ENCODE measurements around the gene DEFB129.
"Not testable (repeated sequence)": the region's sequence is repeated elsewhere in the genome, so short reads cannot be mapped to it uniquely, and the experiment has no call there.

DEFB129 gene, protein sequence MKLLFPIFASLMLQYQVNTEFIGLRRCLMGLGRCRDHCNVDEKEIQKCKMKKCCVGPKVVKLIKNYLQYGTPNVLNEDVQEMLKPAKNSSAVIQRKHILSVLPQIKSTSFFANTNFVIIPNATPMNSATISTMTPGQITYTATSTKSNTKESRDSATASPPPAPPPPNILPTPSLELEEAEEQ

DNA sequence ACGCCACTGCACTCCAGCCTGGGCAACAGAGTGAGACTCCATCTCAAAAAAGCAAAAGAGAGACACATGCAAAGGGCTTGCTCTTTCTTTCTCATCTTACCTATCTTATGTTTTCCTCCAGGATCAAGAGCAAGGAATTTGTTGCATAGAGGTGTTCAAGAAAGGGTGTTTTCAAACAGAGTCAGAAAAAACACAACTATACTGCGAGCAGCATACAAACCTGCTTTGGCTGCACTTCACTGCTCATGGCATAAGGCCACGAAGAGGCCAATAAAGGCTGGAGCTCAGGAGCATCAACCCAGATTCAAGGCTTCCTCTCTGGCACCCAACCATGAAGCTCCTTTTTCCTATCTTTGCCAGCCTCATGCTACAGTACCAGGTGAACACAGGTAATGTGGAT, at the start of gene DEFB129:
DEFB129 (plus strand) TSS at position 301 of the 400 bp plus-strand sequence; CDS start at position 332, 31 bp downstream.
- no peak for DNase-seq (ENCODE audit: low read depth in 2 of 2)

DNA sequence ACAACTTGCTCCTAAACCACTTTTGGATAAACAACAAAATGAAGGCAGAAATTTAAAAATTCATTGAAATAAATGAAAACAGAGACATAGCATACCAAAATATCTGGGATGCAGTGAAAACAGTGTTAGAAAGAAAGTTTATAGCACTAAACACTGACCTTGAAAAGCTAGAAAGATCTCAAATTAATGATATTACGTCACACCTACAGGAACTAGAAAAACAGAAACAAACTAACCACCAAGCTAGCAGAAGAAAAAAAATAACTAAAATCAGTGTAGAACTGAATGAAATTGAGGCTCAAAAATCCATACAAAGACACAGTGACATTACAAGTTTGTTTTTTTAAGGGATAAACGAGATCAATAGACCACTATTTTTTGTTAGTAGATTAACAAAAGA, 42.8 kb upstream of the DEFB129 start:
- no peak for DNase-seq (ENCODE audit: low read depth in 2 of 2)

DNA sequence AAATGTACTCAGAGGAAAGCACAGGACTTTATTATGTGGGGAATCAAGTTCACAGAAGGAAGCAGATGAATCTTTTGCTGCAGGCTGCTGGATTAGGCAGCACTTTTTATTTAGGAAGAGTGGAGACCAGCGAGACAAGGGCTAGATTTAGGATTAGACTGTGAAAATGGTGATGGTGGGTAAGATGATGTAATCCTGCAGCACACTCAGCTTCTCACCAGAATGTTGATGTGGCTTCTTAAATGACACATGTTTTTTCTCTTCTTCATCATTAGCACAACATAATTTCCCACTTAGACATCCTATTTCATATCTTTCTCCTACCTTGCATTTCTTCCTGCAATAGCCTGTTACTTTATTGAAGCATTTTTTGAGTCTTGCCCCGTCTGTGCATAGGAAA, 39.3 kb upstream of the DEFB129 start:
- DNase-seq (ENCODE audit: low read depth in 2 of 2): no peak

DNA sequence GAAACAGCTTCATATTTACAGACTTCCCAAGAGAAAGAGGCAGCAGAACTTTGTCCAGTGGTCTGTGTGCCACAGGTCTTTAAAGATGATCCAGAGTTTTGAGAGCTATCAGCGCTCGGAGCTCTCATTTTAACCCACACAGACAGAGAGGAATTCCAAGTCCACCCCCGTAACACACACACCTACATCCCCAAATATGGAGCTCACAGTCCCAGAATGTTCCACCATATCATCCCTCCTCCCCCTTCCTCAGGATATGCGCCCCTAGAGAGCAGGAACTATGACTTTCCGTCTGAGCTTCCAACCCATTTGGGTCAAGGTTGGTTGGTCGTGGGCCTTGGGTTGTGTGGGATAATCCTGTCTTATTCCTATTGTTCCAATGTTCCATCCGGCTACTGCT, 37.4 kb upstream of the DEFB129 start, which contains the start of gene DEFB128:
DEFB128 (minus strand) TSS at position 101 of the 400 bp plus-strand sequence; CDS start at position 13, 88 bp downstream.
- no peak for DNase-seq (ENCODE audit: low read depth in 2 of 2)

DNA sequence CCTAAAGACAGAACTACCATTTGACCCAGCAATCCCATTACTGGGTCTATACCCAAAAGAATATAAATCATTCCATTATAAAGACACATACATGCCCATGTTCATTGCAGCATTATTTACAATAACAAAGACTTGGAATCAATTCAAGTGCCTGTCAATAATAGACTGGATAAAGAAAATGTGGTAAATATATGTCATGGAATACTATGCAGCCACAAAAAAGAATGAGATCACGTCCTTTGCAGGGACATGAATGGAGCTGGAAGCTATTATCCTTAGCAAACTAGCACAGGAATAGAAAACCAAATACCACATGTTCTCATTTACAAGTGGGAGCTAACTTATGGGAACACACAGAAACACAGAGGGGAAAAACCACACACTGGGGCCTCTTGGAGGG, 28.8 kb upstream of the DEFB129 start:
- no peak for DNase-seq (ENCODE audit: low read depth in 2 of 2)

DNA sequence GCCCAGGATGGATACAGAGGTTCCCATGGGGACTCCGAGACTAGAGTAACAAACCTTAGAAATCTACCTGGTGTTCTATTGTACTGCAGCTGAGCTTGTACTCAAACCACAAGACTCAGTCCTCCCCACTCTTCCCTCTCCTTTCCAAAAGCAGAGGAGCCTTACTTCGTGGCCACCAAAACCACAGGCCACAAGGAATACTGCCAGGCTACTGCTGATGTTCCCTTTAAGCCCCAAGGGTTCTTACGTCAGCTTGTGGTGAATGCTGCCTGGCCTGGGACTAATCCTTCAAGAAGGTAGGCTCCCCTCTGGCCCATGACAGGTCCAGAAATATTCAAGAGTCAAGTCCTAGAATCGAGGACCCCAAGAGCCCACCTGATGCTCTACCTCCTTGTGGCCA, 27.1 kb upstream of the DEFB129 start:
- no peak for DNase-seq (ENCODE audit: low read depth in 2 of 2)

DNA sequence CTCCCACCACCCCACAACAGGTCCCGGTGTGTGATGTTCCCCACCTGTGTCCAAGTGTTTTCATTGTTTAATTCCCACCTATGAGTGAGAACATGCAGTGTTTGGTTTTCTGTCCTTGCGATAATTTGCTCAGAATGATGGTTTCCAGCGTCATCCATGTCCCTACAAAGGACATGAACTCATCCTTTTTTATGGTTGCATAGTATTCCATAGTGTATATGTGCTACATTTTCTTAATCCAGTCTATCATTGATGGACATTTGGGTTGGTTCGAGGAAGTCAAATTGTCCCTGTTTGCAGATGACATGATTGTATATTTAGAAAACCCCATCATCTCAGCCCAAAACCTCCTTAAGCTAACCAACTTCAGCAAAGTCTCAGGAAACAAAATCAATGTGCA, 23.4 kb upstream of the DEFB129 start:
- DNase-seq (ENCODE audit: low read depth in 2 of 2): not testable (repeated sequence)

DNA sequence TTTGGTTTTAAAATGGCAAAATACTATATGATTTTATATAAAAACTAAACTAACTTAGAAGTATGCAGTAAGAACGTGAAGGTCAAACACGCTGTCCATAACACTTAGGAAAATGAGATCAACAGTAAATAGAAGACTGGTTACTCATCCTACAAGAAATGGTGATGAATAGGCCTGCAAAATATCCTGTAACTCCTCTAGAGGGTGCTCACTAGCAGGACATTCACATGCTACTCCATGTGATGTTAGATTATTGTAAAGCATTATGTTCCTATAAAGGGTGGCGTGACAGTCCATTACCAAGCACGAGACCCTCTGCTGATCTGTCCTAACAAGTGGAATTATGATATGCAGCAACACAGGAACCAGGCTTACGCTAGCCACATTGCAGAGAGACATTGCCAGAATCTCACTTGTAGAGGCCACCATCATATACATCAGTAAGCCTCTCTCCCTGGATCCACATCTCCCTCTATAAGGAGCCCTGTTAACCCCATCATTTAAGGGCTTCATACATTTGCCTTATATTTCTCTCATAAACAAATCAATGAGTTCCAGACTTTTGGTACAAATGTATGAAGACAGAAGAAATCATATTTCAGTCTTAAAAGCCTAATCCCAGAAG, 18.0 kb upstream of the DEFB129 start:
- DNase-seq (ENCODE audit: low read depth in 2 of 2): no peak

DNA sequence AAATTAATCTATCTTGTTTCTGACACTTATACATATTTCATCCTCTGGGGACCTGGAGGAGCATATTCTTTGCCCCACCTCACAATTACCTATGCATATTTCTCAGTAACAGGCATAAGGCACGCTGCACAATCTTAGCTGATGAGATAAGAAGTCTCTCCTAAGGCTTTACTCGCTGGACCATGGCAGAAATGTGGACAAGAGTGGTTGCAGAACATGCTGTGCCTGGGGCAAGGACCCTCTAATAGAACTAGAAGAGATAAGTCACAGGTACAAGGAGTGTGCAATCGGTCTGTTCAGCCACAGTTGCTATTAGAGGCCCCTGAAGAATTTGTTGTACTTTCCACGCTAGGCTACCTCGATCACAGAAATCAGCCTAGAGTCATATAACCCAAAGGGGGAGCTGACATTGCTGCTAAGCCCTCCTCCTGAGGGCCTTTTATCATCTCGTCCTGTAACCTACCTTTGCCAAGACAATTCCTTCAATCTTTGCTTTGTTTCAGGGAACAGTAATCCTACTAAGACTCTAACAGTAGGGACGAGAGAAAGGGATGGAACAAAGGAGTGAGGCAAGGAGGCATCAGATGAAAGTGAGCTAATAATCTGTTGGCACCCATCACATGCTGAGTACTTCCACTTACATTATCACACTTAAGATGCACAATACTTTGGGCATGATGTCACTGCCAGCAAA, 16.1 kb upstream of the DEFB129 start:
- no peak for DNase-seq (ENCODE audit: low read depth in 2 of 2)

DNA sequence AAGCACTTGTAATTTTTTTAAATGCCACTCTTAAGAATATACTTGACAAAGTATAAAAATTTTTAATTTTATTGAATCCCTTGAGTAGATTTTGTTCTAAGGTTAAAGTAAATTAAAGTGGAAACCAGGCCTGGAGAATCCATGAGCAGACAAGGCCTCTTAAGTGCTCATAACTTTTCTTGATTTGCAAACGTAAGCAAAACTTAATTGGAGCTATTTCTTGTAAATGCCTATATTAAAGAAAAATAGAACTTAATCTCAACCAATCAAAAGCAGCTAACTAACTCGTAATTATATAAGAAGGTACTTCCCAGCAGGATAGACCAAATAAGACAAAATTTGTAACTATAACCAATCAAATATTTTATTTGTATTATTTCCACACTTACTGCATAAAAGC, 12.7 kb upstream of the DEFB129 start:
- no peak for DNase-seq (ENCODE audit: low read depth in 2 of 2)

DNA sequence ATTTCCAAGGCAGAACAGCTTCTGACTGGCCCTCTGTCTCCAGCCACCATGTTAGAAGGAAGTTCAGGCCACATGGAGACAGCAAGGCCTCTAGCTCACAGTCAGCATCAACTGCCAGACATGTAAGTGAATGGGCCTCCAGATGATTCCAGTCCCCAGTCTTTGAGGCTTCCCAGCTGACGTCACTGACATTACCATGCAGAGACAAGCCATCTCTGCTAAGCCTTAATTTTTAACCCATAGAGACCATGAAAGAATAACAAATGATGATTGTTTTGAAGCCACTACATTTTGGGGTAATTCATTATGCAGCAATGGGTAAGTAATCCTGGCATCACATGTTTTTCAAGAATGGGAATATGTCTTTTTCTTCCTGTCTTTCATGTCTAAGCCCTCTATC, 11.3 kb upstream of the DEFB129 start:
- no peak for DNase-seq (ENCODE audit: low read depth in 2 of 2)

DNA sequence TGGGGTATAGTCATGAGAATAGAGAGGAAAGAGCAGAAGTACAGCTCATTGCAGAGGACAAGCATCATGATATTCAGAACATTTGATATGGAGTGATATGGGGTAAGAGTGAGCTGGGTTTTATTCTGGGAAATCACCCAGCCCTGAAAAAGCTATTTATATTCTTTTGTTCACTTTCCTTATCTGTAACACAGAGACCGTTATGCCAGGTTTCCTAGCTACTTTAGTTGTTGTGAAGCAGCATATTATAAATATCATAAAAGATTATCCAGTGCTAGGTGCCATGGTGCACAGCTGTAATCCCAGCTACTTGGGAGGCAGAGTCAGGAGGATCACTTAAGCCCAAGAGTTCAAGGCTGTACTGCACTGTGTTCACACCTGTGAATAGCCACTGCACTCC, 9.8 kb upstream of the DEFB129 start:
- no peak for DNase-seq (ENCODE audit: low read depth in 2 of 2)

DNA sequence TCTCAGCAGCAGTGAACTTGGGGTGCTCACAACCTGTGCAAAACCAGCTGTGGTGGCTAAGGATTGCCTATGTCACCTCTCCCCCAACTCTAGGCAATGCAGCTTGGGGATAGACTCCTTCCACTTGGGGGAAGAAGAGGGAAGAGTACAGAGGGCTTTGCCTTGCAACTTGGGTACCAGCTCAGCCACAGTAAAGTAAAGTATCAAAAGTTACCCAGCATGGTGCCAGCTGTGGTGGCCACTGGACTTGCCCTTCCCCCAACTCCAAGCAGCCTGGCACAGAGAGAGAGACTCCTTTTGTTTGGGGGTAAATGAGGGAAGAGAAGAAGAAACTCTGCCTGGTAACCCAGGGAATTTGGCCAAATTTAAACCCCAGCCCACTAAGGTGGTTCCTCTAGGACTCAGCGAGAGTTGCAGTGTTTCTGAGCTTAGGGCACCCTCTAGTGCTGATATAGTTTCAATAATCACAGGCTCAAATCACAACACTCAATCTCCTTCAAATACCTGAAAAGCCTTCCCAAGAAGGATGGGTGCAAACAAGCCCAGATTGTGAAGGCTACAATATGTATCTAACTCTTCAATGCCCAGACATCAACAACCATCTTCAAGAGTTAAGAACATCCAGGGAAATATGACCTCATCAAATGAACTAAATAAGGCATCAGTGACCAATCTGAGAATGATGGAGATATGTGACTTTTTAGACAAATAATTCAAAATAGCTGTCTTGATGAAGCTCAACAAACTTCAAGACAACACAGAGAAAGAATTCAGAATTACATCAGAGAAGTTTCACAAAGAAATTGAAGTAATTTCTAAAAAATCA, 7.6 kb upstream of the DEFB129 start:
- DNase-seq (ENCODE audit: low read depth in 2 of 2): no peak

DNA sequence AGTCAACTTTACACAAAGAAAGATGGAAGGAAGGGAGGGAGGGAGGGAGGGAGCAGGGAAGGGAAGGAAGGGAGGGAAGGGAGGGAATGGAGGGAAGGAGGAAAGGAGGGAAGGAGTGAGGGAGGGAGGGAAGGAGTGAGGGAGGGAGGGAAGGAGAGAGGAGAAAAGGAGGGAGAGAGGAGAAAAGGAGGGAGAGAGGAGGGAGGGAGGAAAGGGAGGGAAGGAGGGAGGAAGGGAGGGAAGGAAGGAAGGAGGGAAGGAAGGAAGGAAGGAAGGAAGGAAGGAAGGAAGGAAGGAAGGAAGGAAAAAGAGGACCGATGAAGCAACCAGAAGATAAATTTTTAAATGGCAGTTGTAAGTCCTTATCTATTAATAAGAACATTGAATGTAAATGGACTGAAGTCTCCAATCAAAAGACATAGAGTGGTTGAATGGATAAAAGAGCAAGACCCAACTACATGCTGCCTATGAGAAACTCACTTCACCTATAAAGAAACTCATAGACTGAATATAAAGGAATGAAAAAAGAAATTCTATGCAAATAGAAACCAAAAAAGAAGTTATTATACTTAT, 5.7 kb upstream of the DEFB129 start:
- DNase-seq (ENCODE audit: low read depth in 2 of 2): no peak

DNA sequence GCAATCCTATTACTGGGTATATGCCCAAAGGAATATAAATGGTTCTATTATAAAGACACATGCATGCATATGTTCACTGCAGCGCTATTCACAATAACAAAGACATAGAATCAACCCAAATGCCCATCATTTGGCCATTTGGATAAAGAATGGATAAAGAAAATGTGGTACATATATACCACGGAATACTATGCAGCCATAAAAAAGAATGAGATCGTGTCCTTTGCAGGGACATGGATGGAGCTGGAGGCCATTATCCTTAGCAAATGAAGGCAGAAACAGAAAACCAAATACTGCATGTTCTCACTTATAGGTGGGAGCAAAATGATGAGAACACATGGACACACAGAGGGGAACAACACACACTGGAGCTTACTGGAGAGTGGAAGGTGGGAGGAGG, 1.2 kb upstream of the DEFB129 start:
- DNase-seq (ENCODE audit: low read depth in 2 of 2): not testable (repeated sequence)

DNA sequence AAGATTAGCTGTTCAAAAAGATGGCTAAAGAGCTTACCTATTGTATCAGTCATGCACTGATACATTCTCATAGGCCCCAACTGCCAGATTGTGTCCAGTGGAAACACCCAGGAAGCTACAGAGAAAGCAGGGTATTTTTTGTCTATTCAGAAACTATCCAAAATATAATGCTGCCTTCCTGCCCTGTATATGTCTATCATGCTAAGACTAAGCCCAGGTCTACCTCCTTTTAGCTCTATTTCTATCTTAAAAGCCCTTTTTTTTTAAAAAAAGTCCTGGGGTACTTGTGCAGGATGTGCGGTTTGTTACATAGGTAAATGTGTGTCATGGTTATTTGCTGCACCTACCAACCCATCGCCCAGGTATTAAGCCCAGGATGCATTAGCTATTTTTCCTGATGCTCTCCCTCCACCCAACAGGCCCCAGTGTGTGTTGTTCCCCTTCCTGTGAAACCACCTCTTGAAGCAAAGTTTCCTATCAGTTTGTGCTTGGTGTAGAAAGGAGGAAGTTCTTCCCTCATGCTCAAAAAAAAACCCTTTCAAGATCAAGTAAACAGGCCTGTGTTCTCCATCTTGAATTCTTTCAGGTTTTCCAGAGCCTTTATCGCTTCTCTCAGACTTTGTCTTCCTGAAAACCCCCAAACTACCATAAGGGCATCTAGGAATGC, 514 bp downstream of the DEFB129 start:
- DNase-seq (ENCODE audit: low read depth in 2 of 2): no peak

DNA sequence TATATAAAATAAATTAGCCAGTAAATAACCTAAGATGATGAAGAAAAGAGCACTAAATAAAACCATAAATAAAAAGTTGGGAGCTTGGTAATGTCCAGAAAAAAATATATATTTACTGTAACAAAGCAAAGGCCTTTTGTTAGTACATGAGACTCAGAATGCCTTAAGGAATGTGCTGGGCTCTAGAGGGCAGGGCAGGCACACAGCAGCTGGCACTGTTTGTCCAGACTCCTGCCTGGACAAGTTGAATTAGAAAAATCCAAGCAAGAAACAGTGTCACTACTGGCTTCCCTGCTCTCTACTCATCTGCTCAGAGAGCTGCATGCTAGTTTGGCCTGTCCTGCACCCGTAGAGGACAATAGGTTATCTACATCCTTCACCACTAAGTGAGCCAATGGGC, 8.8 kb downstream of the DEFB129 start:
- no peak for DNase-seq (ENCODE audit: low read depth in 2 of 2)

DNA sequence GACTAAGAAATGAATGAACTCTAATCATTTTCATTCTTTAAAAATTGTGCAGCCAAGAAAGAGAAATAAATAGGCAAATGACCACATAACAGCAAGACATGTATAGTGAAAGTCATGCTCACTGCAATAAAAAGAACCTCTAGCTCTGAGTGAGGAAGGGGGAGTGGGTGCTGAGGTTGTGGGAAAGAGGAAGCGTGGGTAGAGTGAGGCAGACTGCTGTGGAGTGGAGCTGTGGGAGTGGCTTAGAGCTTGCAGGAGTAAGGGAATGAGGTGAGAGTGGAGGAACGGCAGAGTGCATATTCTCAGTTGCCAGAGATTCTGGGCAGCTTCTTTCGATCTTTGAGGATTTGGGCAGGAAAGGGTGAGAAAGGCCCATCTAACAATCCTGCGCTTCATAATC, 10.4 kb downstream of the DEFB129 start:
- no peak for DNase-seq (ENCODE audit: low read depth in 2 of 2)

DNA sequence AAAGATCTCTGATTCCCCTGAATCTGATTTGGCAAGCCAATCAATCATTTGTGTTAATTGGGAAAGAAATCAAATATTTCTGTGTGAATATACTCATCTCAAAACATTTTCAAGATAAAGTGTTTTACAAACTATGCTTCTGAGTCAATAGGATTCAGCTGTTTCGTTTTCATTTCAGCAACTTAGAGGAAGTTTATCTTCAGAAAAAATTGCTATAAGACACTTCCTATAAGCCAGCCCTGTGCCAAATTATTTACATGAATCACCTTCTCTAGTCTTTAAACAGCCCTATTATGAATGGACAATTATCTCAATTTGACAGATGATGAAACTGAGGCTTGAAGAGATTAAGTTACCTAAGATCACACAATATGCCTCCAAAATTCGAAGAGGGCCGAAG, 10.9 kb downstream of the DEFB129 start:
- no peak for DNase-seq (ENCODE audit: low read depth in 2 of 2)

DNA sequence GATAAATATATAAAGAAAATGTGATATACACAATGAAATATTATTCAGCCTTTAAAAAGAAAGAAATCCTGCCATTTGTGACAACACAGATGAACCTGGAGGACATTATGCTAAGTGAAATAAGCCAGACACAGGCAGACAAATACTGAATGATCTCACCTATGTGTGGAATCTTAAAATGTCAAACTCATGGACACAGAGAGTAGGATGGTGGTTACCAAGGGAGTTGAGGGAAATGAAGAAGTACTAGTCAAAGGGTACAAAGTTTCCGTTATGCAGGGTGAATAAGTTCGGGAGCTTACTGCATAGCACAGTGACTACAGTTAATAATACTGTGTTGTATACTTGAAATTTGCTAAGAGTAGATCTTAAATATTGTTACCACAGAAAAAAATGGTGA, 15.8 kb downstream of the DEFB129 start:
- no peak for DNase-seq (ENCODE audit: low read depth in 2 of 2)

DNA sequence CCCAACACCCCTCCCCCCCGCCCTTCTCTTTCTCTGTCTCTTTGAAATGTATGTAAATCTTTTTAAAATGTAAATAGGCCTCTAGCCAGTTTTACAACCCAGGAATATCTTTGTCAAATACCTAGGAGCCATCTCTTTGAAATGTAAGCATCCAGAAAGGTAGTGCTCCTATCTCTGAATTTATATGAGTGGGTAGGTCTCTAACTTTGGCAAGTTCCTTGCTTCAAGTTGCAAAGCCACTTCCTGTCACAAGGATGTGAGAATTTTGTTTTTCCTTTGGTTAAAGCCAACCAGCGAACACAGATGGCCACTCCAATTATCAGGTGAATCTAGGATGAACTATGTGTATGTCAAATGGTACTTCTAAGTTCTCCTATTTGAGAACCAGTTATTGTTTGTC, 24.3 kb downstream of the DEFB129 start:
- no peak for DNase-seq (ENCODE audit: low read depth in 2 of 2)
